HEK293 (cell line): ENCODE data around the gene BICD2.

ENCODE experiments used
- CTCF ChIA-PET: fragments of 350-600 bp; formaldehyde crosslinking; extraction: SDS; loops from one replicate; lab custom pipeline; 2021; ENCODE audit warnings: antibody characterized with exemption; lab: Yijun Ruan, JAX
- POLR2A ChIA-PET: fragments of 300-600 bp; formaldehyde crosslinking; extraction: SDS; loops from one replicate; lab custom pipeline; 2020; ENCODE audit warnings: antibody characterized with exemption, inconsistent platforms; lab: Yijun Ruan, JAX
- H3K27ac ChIP-seq: fragments of 200-500 bp; sonication (Bioruptor generic); 2 replicates; pipeline ENCODE4 v1.5.1; 2014; ENCODE audit warnings: low read depth, low read length, control low read depth, inconsistent platforms; ENCODE audit errors: extremely low read depth
- H3K36me3 ChIP-seq, 2 experiments: fragments of 200-500 bp in 1 of 2; sonication (Bioruptor generic) in 1 of 2; 1 replicate in 1 of 2; 2 replicates in 1 of 2; pipeline ENCODE4 v1.5.1; 2014 to 2017; ENCODE audit warnings: inconsistent platforms in 2 of 2, low read length in 2 of 2; ENCODE audit not compliant: control insufficient read depth in 2 of 2, insufficient read depth in 1 of 2
- H3K4me1 ChIP-seq: fragments of 200-500 bp; sonication (Bioruptor generic); 2 replicates; pipeline ENCODE4 v1.5.1; 2014; ENCODE audit warnings: mild to moderate bottlenecking, low read length, inconsistent platforms; ENCODE audit not compliant: control insufficient read depth, insufficient read depth
- H3K4me3 ChIP-seq: 2 replicates; pipeline ENCODE4 v1.5.1; 2011; ENCODE audit warnings: low read depth, mild to moderate bottlenecking, control low read depth, low read length, moderate library complexity
- H3K9me3 ChIP-seq: fragments of 200-500 bp; sonication (Bioruptor generic); 2 replicates; pipeline ENCODE4 v1.5.1; 2014; ENCODE audit warnings: low read depth, low read length, inconsistent platforms; ENCODE audit not compliant: control insufficient read depth, insufficient read depth
- CTCF ChIP-seq: fragments of 450-650 bp; formaldehyde crosslinking; IDR thresholded peaks from 2 replicates; pipeline ENCODE4 v1.5.1; 2016; ENCODE audit warnings: missing biosample characterization, missing genetic modification characterization
- GLIS2 ChIP-seq: fragments of 450-650 bp; formaldehyde crosslinking; IDR thresholded peaks from 2 replicates; pipeline ENCODE4 v1.5.1; 2016; ENCODE audit warnings: missing biosample characterization, missing genetic modification characterization
- HOXA7 ChIP-seq: sonication (generic); formaldehyde crosslinking; IDR thresholded peaks from 2 replicates; pipeline ENCODE4 v1.8.1; 2022; ENCODE audit warnings: missing genetic modification reagents, borderline replicate concordance
- REPIN1 ChIP-seq: fragments of 450-650 bp; formaldehyde crosslinking; IDR thresholded peaks from 2 replicates; pipeline ENCODE4 v1.5.1; 2017; ENCODE audit warnings: missing biosample characterization, missing genetic modification characterization, low read depth
- SP2 ChIP-seq: fragments of 450-650 bp; formaldehyde crosslinking; IDR thresholded peaks from 2 replicates; pipeline ENCODE4 v1.5.1; 2016; ENCODE audit warnings: missing biosample characterization, missing genetic modification characterization
- SP3 ChIP-seq: fragments of 450-650 bp; formaldehyde crosslinking; IDR thresholded peaks from 2 replicates; pipeline ENCODE4 v1.5.1; 2016; ENCODE audit warnings: missing biosample characterization, missing genetic modification characterization
- WT1 ChIP-seq: fragments of 450-650 bp; formaldehyde crosslinking; IDR thresholded peaks from 2 replicates; pipeline ENCODE4 v1.5.1; 2016; ENCODE audit warnings: missing biosample characterization, missing genetic modification characterization
- ZBTB17 ChIP-seq: fragments of 450-650 bp; formaldehyde crosslinking; IDR thresholded peaks from 2 replicates; pipeline ENCODE4 v1.5.1; 2016; ENCODE audit warnings: missing biosample characterization, missing genetic modification characterization
- ZBTB49 ChIP-seq: fragments of 450-650 bp; formaldehyde crosslinking; IDR thresholded peaks from 2 replicates; pipeline ENCODE4 v1.5.1; 2016; ENCODE audit warnings: missing biosample characterization, missing genetic modification characterization, low read depth
- ZIC2 ChIP-seq: fragments of 450-650 bp; formaldehyde crosslinking; IDR thresholded peaks from 2 replicates; pipeline ENCODE4 v1.5.1; 2016; ENCODE audit warnings: missing biosample characterization, missing genetic modification characterization
- ZNF19 ChIP-seq: fragments of 450-650 bp; formaldehyde crosslinking; IDR thresholded peaks from 2 replicates; pipeline ENCODE4; 2016; ENCODE audit warnings: missing biosample characterization, missing genetic modification characterization, low read depth
- ZNF223 ChIP-seq: fragments of 450-650 bp; formaldehyde crosslinking; IDR thresholded peaks from 2 replicates; pipeline ENCODE4 v1.5.1; 2016; ENCODE audit warnings: missing biosample characterization, missing genetic modification characterization
- ZNF280D ChIP-seq: fragments of 450-650 bp; formaldehyde crosslinking; IDR thresholded peaks from 2 replicates; pipeline ENCODE4 v1.5.1; 2016; ENCODE audit warnings: missing biosample characterization, missing genetic modification characterization
- ZNF530 ChIP-seq: fragments of 450-650 bp; formaldehyde crosslinking; IDR thresholded peaks from 2 replicates; pipeline ENCODE4 v1.5.1; 2016; ENCODE audit warnings: low read depth, missing biosample characterization, missing genetic modification characterization
- ZNF639 ChIP-seq: fragments of 450-650 bp; formaldehyde crosslinking; IDR thresholded peaks from 2 replicates; pipeline ENCODE4 v1.5.1; 2016; ENCODE audit warnings: missing biosample characterization, missing genetic modification characterization
- ZNF768 ChIP-seq: fragments of 450-650 bp; formaldehyde crosslinking; IDR thresholded peaks from 2 replicates; pipeline ENCODE4 v1.5.1; 2018; ENCODE audit warnings: missing biosample characterization, mild to moderate bottlenecking, missing genetic modification characterization
- ZSCAN4 ChIP-seq: fragments of 450-650 bp; formaldehyde crosslinking; IDR thresholded peaks from 2 replicates; pipeline ENCODE4 v1.5.1; 2017; ENCODE audit warnings: missing biosample characterization, missing genetic modification characterization

BICD2 gene

GRCh38 chr9:92679413-92680165, 85.0 kb downstream of the BICD2 start:
- H3K36me3 ChIP-seq = no peaks in the 10 kb centered on the region
- no peaks in the 10 kb centered on the region for H3K4me1 ChIP-seq
- no peak overlapping the region for H3K4me3 ChIP-seq
- no peaks in the 10 kb centered on the region for H3K9me3 ChIP-seq
- TF ChIP-seq WT1 (tag by site-specific recombination) (no peak), ZIC2 (peak; percentile 37)
- ChIA-PET POLR2A (interaction anchor here (1.0 kb wide), 1 partner anchor 9 kb away, joined by 3 read pairs; no protein-coding TSS in a partner anchor), CTCF (interaction anchor here (1.0 kb wide), 1 partner anchor 10 kb away, joined by 3 read pairs; no protein-coding TSS in a partner anchor)
- no peak overlapping the region for H3K27ac ChIP-seq

- H3K4me1 ChIP-seq = no peaks in the 10 kb centered on the region; the same call in 1 of the 2 replicates
- ChIA-PET CTCF (interaction anchor here (0.6 kb wide), 1 partner anchor 402 kb away, joined by 3 read pairs; no protein-coding TSS in a partner anchor), POLR2A (no interaction called here)
- peaks cover 0 to 12% of the 10 kb centered on the region in 2 experiments; a peak in 1 of 3 replicates for H3K36me3 ChIP-seq
- H3K9me3 ChIP-seq = no peaks in the 10 kb centered on the region
- H3K4me3 ChIP-seq = no peak overlapping the region; the same call in 1 of the 2 replicates
- no peak overlapping the region for H3K27ac ChIP-seq
- TF ChIP-seq ZNF280D (tag by site-specific recombination) (no peak), ZNF530 (tag by site-specific recombination) (no peak), ZBTB17 (tag by site-specific recombination) (peak; percentile 34; the same call in 1 of the 2 replicates), HOXA7 (CRISPR knock-in tag) (no peak), ZNF19 (tag by site-specific recombination) (no peak), GLIS2 (tag by site-specific recombination) (no peak), CTCF (tag by site-specific recombination) (no peak), SP2 (tag by site-specific recombination) (no peak), SP3 (0 out of 2 replicates have a peak, but pooled peaks have one; percentile 17)
Observed at GRCh38 chr9:92671323-92671722, 93.3 kb downstream of the BICD2 start.

- Histone ChIP-seq H3K9me3 (no peaks in the 10 kb centered on the region), H3K4me1 (no peaks in the 10 kb centered on the region; the same call in 1 of the 2 replicates), H3K36me3 (peaks cover 0 to 19% of the 10 kb centered on the region in 2 experiments; a peak in 1 of 3 replicates), H3K4me3 (peak within 1 kb of the TSS; percentile 96), H3K27ac (peak within 1 kb of the TSS; percentile 51; the same call in 1 of the 2 replicates)
- ChIA-PET CTCF (interaction anchor here (0.6 to 1.1 kb wide), 3 partner anchors 18 to 91 kb away, joined by 3 read pairs; no protein-coding TSS in a partner anchor), POLR2A (interaction anchor here (0.5 to 1.6 kb wide), 12 partner anchors 8 to 409 kb away, joined by 3 to 15 read pairs (median 4); partner anchors contain the start of genes BICD2, CENPP and NOL8)
- no peak for TF ChIP-seq ZBTB49 (tag by site-specific recombination)
- no peak for TF ChIP-seq REPIN1 (tag by site-specific recombination)
- no peak for TF ChIP-seq ZSCAN4 (tag by site-specific recombination)
- 0 out of 2 replicates have a peak, but pooled peaks have one; percentile 13 for TF ChIP-seq ZNF639
- TF ChIP-seq ZNF223 (tag by site-specific recombination) = no peak
- 0 out of 2 replicates have a peak, but pooled peaks have one; percentile 24 for TF ChIP-seq ZNF768
- no peak for TF ChIP-seq WT1 (tag by site-specific recombination)
Observed at GRCh38 chr9:92669890-92670708, 94.5 kb downstream of the BICD2 start, which contains the start of gene IPPK. TSS of gene IPPK (minus strand) at chr9:92670131. CDS start at chr9:92669988, 143 bp downstream.
